ENCODE data around the gene VAV2.

VAV2 gene

GRCh38 chr9:133894377-133895321, 97.5 kb downstream of the VAV2 start:
- no peak overlapping the region for H3K9ac ChIP-seq (ENCODE audit: low read length)
- peaks cover 25% of the 10 kb centered on the region for H3K79me2 ChIP-seq (ENCODE audit: insufficient read depth, low read length)
- H3K4me3 ChIP-seq (ENCODE audit: insufficient read depth, low read length, poor library complexity, severe bottlenecking): no peak overlapping the region
- no peak overlapping the region for H2AFZ ChIP-seq (ENCODE audit: low read depth, low read length, severe bottlenecking)
- no peaks in the 10 kb centered on the region for H3K9me3 ChIP-seq (ENCODE audit: insufficient read depth, low read length)
- no peaks in the 10 kb centered on the region for H3F3A ChIP-seq (ENCODE audit: insufficient read depth)
- H3K4me2 ChIP-seq (ENCODE audit: low read depth, low read length, poor library complexity, severe bottlenecking): no peak overlapping the region
- no peaks in the 10 kb centered on the region for H3K27me3 ChIP-seq (ENCODE audit: low read length)
- no peak overlapping the region for H3K27ac ChIP-seq (ENCODE audit: low read depth, low read length)
- no peak for TF ChIP-seq CTCF (IDR thresholded peaks at IDR 0.05; ENCODE audit: insufficient read depth, low read length, poor library complexity, severe bottlenecking)
- TF ChIP-seq EZH2phosphoT487 (conservative IDR thresholded peaks at IDR 0.05; ENCODE audit: low read length): no peak
- no peaks in the 10 kb centered on the region for H3K9me2 ChIP-seq (replicated peaks; ENCODE audit: insufficient read depth, low read length)
- no peaks in the 10 kb centered on the region for H3K36me3 ChIP-seq (ENCODE audit: low read length)
- no peaks in the 10 kb centered on the region for H4K20me1 ChIP-seq (ENCODE audit: low read depth, low read length)

- H3F3A ChIP-seq (ENCODE audit: insufficient read depth): no peaks in the 10 kb centered on the region
- H3K9me3 ChIP-seq (ENCODE audit: insufficient read depth, low read length): no peaks in the 10 kb centered on the region
- H3K36me3 ChIP-seq (ENCODE audit: low read length): no peaks in the 10 kb centered on the region
- H2AFZ ChIP-seq (ENCODE audit: low read depth, low read length, severe bottlenecking): no peak overlapping the region
- TF ChIP-seq CTCF (IDR thresholded peaks at IDR 0.05; ENCODE audit: insufficient read depth, low read length, poor library complexity, severe bottlenecking) (no peak), EZH2phosphoT487 (conservative IDR thresholded peaks at IDR 0.05; ENCODE audit: low read length) (no peak)
- no peak overlapping the region for H3K27ac ChIP-seq (ENCODE audit: low read depth, low read length)
- H3K79me2 ChIP-seq (ENCODE audit: insufficient read depth, low read length): peaks cover 24% of the 10 kb centered on the region
- no peaks in the 10 kb centered on the region for H4K20me1 ChIP-seq (ENCODE audit: low read depth, low read length)
- no peak overlapping the region for H3K4me2 ChIP-seq (ENCODE audit: low read depth, low read length, poor library complexity, severe bottlenecking)
- no peaks in the 10 kb centered on the region for H3K27me3 ChIP-seq (ENCODE audit: low read length)
- H3K9me2 ChIP-seq (replicated peaks; ENCODE audit: insufficient read depth, low read length): no peaks in the 10 kb centered on the region
- H3K4me3 ChIP-seq (ENCODE audit: insufficient read depth, low read length, poor library complexity, severe bottlenecking): no peak overlapping the region
- no peak overlapping the region for H3K9ac ChIP-seq (ENCODE audit: low read length)
Observed at GRCh38 chr9:133893191-133893994, 98.7 kb downstream of the VAV2 start.

- H3K9me3 ChIP-seq (ENCODE audit: insufficient read depth, low read length): no peaks in the 10 kb centered on the region
- H3K27ac ChIP-seq (ENCODE audit: low read depth, low read length): no peak overlapping the region
- H3K36me3 ChIP-seq (ENCODE audit: low read length): no peaks in the 10 kb centered on the region
- peaks cover 21% of the 10 kb centered on the region for H3K79me2 ChIP-seq (ENCODE audit: insufficient read depth, low read length)
- no peak overlapping the region for H3K4me3 ChIP-seq (ENCODE audit: insufficient read depth, low read length, poor library complexity, severe bottlenecking)
- no peak overlapping the region for H3K4me2 ChIP-seq (ENCODE audit: low read depth, low read length, poor library complexity, severe bottlenecking)
- no peaks in the 10 kb centered on the region for H3F3A ChIP-seq (ENCODE audit: insufficient read depth)
- H3K9me2 ChIP-seq (replicated peaks; ENCODE audit: insufficient read depth, low read length): no peaks in the 10 kb centered on the region
- no peak for TF ChIP-seq CTCF (IDR thresholded peaks at IDR 0.05; ENCODE audit: insufficient read depth, low read length, poor library complexity, severe bottlenecking)
- no peak for TF ChIP-seq EZH2phosphoT487 (conservative IDR thresholded peaks at IDR 0.05; ENCODE audit: low read length)
- H2AFZ ChIP-seq (ENCODE audit: low read depth, low read length, severe bottlenecking): no peak overlapping the region
- no peaks in the 10 kb centered on the region for H3K27me3 ChIP-seq (ENCODE audit: low read length)
- H4K20me1 ChIP-seq (ENCODE audit: low read depth, low read length): no peaks in the 10 kb centered on the region
- no peak overlapping the region for H3K9ac ChIP-seq (ENCODE audit: low read length)
Observed at GRCh38 chr9:133892193-133892920, 99.8 kb downstream of the VAV2 start.
